GM12873 (cell line): ENCODE results near the gene LARGE1.

ENCODE experiments used
- TF ChIP-seq, protein P1 (sequence below): IDR thresholded peaks from 2 replicates; pipeline ENCODE4 v1.5.1; 2012; ENCODE audit warnings: low read depth, mild to moderate bottlenecking, moderate library complexity, low read length, control low read depth; ENCODE audit not compliant: insufficient read depth; ENCODE audit errors: missing control alignments

Gene LARGE1

GRCh38 chr22:33906475-33906874 lies 13.8 kb downstream of the LARGE1 start:
- TF ChIP-seq, protein P1, sequence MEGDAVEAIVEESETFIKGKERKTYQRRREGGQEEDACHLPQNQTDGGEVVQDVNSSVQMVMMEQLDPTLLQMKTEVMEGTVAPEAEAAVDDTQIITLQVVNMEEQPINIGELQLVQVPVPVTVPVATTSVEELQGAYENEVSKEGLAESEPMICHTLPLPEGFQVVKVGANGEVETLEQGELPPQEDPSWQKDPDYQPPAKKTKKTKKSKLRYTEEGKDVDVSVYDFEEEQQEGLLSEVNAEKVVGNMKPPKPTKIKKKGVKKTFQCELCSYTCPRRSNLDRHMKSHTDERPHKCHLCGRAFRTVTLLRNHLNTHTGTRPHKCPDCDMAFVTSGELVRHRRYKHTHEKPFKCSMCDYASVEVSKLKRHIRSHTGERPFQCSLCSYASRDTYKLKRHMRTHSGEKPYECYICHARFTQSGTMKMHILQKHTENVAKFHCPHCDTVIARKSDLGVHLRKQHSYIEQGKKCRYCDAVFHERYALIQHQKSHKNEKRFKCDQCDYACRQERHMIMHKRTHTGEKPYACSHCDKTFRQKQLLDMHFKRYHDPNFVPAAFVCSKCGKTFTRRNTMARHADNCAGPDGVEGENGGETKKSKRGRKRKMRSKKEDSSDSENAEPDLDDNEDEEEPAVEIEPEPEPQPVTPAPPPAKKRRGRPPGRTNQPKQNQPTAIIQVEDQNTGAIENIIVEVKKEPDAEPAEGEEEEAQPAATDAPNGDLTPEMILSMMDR, result no peak

DNA sequence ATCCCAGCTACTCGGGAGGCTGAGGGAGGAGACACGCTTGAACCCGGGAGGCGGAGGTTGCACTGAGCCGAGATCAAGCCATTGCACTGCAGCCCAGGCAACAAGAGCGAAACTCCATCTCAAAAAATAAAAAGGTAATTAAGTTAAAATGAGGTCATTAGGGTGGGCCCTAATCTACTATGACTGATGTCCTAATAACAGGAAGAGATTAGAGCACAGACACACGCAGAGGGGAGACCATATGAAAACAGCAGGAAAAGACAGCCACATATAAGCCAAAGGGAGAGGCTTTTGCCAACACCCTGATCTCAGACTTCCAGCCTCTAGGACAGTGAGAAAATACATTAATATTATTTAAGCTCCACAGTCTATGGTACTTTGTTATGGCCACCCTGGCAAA lies 17.3 kb downstream of the LARGE1 start:
- TF ChIP-seq, protein P1, result no peak

DNA sequence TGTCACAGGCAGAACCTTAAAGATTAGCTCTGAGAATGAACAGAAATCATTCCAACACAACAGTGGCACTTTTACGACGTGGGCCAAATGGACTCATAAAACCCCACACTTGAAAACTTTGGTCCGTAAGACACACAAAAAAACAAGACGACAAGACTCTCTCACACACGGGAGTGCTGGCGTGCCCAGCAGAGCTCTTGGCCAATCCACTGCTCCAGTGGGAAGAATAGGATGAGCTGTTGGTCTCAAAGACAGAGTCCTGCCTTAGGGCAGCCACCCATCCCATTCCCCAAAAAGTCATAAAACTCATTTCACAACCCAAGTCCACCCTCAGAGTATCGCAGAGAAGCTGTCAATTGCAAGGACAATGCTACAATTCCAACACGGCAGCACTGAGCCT lies 18.2 kb downstream of the LARGE1 start:
- TF ChIP-seq, protein P1, result no peak

- TF ChIP-seq, protein P1, result no peak
Observed at GRCh38 chr22:33898121-33898520, 22.2 kb downstream of the LARGE1 start.

DNA sequence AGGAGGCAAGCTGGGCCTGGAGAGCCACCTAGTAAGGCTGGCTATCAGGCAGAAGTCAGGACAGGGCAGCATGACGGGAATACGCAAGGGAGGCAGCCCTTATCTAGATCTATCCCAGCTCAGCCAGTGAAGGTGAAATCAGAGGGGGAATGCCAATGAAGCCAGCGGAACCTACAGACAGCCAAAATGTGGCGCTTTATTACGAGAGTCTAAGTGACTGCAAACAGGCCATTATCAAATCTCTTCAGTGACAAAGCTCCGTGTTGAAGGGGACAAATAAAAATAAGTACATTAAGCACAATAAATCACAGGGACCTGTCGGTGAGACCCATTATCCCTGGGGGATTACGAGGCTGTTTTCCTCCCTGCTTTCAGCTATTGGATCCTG lies 22.8 kb downstream of the LARGE1 start:
- TF ChIP-seq, protein P1, result no peak

DNA sequence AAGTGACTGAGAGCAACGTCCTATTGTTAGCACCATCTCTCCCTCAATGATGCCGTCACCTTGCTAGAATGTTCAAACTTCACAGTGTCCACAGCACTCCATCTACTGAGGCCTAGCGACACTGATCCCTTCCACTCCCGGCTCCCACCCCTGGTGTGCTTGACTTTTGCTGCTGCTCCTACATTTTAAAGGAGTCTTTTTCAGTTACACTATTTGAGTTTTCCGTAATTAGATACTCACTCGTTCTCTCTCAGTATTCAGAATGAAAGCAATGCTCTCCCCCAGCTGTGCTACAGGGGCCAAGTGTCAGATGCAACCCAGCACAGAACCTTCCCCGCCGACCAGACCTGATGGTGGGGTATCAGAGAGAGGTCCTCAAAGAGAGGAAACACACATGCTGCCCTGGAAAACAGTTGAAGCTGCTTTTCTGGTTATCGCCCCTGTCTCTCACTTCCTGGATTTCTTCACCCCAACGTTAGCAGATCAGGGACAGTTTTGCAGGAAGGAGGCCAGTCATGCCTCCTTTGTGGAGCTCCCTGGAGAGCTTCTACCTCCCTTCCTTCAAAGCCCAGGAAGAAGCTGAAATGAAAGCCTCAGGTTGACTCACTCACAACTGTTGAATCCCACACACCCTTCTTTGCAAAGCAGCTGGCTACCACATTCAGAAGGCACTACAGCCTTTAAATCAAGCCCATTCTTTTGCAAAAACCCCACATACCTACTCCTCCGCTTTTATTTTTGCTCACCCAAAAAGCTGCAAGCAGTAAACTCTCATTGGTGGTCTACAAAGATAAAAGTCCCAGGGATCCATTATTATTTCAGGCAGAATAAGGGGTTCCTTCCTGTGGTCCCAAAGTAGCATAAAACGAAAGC lies 23.5 kb downstream of the LARGE1 start:
- TF ChIP-seq, protein P1, result no peak

DNA sequence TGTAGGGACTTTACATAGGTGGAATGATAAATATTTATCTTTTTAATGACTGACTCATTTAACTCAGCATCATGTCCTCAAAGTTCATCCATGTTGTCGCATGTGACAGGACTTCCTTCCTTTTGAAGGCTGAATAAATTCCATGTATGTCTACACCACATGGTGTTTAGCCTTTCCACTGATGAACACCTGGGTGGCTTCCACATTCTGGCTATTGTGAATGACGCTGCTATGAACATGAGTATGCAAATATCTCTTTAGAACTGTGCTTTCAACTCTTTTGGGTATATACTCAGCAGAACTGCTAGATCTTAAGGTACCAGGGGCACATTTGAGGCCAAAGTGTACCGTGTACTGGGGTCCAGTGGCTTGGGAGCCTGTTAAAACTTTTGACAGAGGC lies 24.1 kb downstream of the LARGE1 start:
- TF ChIP-seq, protein P1, result no peak
